Activated T-cell treated with anti-CD3 and anti-CD28 coated beads, Interleukin-2, amount 50 U/mL, for 1 hour (primary cell): ENCODE measurements around the gene CDYL2.
"Not testable (repeated sequence)": the region's sequence is repeated elsewhere in the genome, so short reads cannot be mapped to it uniquely, and the experiment has no call there.

Experiments used
- DNase-seq: peaks from one replicate; pipeline ENCODE4 v3.0.0-alpha.2; 2020

CDYL2 gene

DNA sequence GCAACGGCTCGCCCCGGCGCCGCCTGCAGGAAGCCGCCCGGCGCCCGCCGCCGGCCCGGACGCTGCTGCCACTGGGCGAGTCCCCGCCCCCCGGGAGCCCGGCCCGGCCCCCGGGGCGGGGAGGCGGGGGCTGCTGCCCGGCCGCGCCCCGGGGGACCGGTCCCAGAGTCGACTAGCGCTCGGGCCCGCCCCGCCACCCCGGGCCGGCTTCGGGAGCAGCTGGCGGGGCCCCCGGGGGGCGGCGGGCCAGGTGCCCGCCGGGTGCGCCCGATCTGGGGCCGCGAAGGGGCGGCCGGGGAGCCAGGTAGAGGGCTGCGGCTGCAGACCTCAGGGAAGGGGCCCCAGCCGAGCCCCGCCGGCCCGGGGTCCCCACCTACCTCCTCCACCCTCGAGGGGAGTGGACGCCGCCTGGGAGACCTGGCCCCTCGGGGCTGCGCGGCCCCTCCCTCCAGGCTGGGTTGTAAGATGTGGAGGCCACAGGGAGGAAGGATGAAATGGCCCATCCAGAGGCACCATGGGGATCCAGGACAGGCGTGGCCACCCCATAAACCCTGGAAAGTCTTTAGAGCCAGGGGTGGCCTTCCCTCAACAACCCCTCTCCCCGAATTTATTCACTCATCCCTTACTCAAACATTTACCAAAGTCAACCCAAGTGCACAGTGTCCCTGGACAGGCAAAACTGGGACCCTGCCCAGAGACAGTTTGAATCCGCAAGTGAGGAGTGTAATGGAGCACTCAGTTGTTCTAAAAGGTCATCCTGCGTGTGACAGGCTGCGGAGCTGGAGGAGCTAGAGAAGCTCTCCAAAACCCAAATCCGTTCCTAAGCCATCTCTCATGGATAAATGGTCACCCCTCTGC, at the start of gene CDYL2:
Gene CDYL2, minus strand, starts transcription at position 73 of the 858 bp plus-strand sequence. CDS start 425 bp downstream, outside the sequence.
- peak; percentile 60 for DNase-seq

- DNase-seq = no peak
Measured at GRCh38 chr16:80852261-80852872, 48.0 kb upstream of the CDYL2 start.

GRCh38 chr16:80851831-80852230, 47.4 kb upstream of the CDYL2 start:
- DNase-seq = no peak

- no peak for DNase-seq
Measured at GRCh38 chr16:80850757-80851156, 46.4 kb upstream of the CDYL2 start.

DNA sequence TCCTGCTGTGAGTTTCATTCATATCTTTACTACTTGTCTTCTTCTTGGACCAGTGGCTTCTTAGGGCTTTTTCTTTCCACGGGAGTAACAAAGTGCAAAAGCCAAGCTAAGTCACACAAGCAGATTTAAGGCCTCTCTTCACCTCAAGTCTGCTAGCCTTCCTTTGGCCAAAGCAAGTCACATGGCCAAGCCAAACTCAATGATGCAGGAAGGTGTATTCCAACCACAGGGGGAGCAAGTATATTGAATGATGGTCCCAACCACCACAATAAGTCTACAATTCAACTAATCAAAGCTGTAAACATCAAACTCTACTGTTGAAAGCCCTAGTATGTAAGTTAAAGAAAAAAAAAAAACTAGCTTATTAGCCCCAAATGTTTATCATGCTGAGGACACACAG, 44.5 kb upstream of the CDYL2 start:
- DNase-seq = no peak

GRCh38 chr16:80846680-80847079, 42.3 kb upstream of the CDYL2 start:
- no peak for DNase-seq

- no peak for DNase-seq
Measured at GRCh38 chr16:80846275-80846674, 41.9 kb upstream of the CDYL2 start.

DNA sequence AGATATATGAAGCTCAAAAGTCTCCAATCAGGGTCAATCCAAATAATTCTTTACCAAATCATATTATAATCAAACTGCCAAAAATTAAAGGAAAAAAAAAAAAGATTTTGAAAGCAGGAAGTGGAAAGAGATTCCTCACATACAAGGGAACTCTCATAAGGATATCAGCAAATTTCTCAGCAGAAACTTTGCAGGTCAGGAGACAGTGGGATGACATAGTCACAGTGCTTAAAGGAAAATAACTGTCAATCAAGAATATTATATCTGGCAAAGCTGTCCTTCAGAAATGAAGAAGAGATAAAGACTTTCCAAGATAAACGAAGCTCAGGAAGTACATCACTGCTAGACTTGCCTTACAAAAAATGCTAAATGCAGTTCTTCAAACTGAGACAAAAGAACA, 40.0 kb upstream of the CDYL2 start:
- DNase-seq = no peak

- no peak for DNase-seq
Measured at GRCh38 chr16:80841231-80841630, 36.8 kb upstream of the CDYL2 start.

DNA sequence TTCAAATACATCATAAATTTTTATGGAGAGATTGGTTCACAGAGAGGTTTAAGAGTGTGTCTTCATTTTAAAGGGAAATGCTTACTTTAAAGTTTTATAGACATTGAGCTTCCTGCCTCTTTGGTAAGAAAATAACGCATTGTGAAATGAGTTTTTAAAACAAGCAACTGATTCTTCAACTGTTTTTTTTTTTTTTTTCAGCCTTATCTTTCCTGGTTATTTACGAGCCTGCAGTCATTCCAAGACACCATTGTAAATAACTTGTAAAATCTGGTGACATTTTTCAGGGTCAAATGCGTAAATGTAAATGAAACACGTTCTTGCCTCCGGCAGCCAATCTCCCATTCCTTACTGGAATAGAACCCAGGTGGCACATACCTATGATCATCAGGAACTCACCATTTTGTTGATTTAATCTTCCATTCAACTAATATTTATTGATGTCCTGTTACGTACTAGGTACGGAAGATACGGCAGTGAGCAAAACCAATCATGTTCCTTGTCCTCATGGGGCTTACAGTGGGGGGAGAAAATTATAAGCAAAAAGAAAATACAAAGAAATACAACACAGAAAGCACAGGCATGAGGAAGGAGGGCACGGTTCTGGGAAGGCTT, 33.2 kb upstream of the CDYL2 start:
- DNase-seq = no peak

- no peak for DNase-seq
Measured at GRCh38 chr16:80836846-80837245, 32.4 kb upstream of the CDYL2 start.

DNA sequence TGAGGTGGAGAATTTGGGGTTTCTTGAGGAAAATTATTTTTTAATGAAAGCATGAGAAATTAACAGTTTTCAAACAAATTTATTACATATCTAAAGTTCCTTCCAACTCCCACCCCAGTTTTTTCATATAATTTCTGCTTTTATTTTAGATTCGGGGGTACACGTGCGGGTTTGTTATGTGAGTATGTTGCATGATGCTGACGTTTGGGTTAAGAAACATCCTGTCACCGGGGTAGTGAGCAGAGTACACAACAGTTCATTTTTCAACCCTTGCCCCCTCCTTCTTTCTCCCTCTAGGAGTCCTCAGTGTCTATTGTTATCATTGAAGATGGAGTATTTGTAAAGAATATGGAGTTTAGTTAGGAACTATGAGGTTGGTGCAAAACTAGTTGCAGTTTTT, 31.8 kb upstream of the CDYL2 start:
- DNase-seq = no peak

- DNase-seq = no peak
Measured at GRCh38 chr16:80831039-80831438, 26.6 kb upstream of the CDYL2 start.

GRCh38 chr16:80828495-80828894, 24.1 kb upstream of the CDYL2 start:
- DNase-seq = no peak

- no peak for DNase-seq
Measured at GRCh38 chr16:80827007-80827406, 22.6 kb upstream of the CDYL2 start.

DNA sequence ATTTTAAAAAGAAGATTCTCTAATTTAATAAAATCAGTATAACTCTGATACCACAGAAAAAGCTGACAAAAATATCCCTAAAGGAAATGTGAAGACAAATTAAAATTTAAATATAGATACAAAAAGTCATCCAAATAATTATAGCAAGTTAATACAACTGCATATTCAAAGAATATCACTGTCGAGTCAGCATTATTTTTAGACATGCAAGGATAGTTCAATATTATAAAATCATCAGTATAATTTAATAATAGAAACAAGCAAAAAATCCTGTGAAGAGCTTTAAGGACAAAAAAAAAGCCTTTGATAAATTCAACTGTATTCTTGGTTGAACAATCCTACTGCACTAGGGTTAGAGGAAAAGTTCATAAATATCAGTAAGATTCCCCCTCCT, 21.0 kb upstream of the CDYL2 start:
- no peak for DNase-seq

- no peak for DNase-seq
Measured at GRCh38 chr16:80824623-80825364, 20.4 kb upstream of the CDYL2 start.

GRCh38 chr16:80819988-80820387, 15.6 kb upstream of the CDYL2 start:
- DNase-seq = no peak

DNA sequence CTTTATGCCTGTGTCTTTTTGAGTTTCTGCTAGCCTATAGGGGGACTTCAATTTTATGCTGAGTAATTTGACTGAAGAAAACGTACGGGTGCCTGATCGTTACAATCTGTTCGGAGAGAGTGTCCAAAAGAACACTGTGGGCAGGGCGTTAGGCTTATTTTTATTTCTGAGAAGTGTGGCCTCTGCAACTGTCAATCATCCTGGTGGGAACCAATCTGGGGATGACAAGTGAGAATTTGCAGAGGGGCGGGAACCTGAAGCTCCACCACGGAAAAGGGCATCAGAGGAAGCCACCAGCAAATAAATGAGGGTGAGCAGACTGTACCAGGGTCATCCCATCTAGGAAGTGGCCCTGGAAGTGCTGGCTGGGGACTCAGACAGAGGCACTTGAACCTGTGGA, 12.0 kb upstream of the CDYL2 start:
- DNase-seq = no peak

DNA sequence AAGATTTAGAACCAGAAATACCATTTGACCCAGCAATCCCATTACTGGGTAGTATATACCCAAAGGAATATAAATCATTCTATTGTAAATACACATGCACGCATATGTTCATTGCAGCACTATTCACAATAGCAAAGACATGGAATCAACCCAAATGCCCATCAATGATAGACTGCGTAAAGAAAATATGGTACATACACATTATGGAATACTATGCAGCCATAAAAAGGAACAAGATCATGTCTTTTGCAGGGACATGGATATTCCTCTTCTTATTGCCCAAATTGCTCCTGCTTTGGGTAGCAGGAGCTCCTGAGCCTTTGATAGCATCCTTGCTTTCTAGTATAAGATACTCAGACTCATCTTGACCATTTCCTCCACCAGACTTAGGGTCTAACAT, 10.9 kb upstream of the CDYL2 start:
- DNase-seq = not testable (repeated sequence)

- no peak for DNase-seq
Measured at GRCh38 chr16:80812593-80812992, 8.2 kb upstream of the CDYL2 start.

GRCh38 chr16:80809366-80809765, 5.0 kb upstream of the CDYL2 start:
- DNase-seq = no peak

GRCh38 chr16:80807906-80808305, 3.5 kb upstream of the CDYL2 start:
- DNase-seq = no peak
